GM23338 (cell line): ENCODE measurements around the gene IFI35. TPM values are rescaled to one million over a fixed set of nuclear protein-coding genes. Genes with fewer than 3 reads are reported as not detected.

Experiments used
- ATAC-seq: fragments of 200-7000 bp; cut with Tn5 transposase; 3 replicates; pipeline ENCODE4 v1.9.1; 2020
- DNase-seq: peaks from one replicate; pipeline ENCODE4 v3.0.0-alpha.2; 2015; ENCODE audit warnings: low spot score
- H2AFZ ChIP-seq: fragments of 200-600 bp; sonication (generic); 2 replicates; pipeline ENCODE4 v1.8.0; 2016; ENCODE audit warnings: antibody characterized with exemption, mild to moderate bottlenecking, moderate library complexity
- H3F3A ChIP-seq: fragments of 200-600 bp; sonication (generic); replicated peaks from 2 replicates; pipeline ENCODE4 v1.8.0; 2017; ENCODE audit warnings: antibody characterized with exemption, mixed run types, low read depth
- H3K27ac ChIP-seq: fragments of 200-600 bp; sonication (generic); 2 replicates; pipeline ENCODE4 v1.6.1; 2016; ENCODE audit warnings: low read depth
- H3K27me3 ChIP-seq: fragments of 200-600 bp; sonication (generic); 2 replicates; pipeline ENCODE4 v1.8.0; 2016; ENCODE audit warnings: mild to moderate bottlenecking, mixed run types, moderate library complexity; ENCODE audit not compliant: insufficient read depth
- H3K36me3 ChIP-seq: fragments of 200-600 bp; sonication (generic); 2 replicates; pipeline ENCODE4 v1.8.0; 2016; ENCODE audit warnings: mild to moderate bottlenecking; ENCODE audit not compliant: insufficient read depth
- H3K4me1 ChIP-seq: fragments of 200-600 bp; sonication (generic); 2 replicates; pipeline ENCODE4 v1.8.0; 2016; ENCODE audit warnings: mild to moderate bottlenecking, moderate library complexity; ENCODE audit not compliant: insufficient read depth
- H3K4me2 ChIP-seq: fragments of 200-600 bp; sonication (generic); 2 replicates; pipeline ENCODE4 v1.7.1; 2017; ENCODE audit warnings: mixed run types
- H3K4me3 ChIP-seq: fragments of 200-600 bp; sonication (generic); 2 replicates; pipeline ENCODE4 v1.6.1; 2016; ENCODE audit warnings: mixed run types
- H3K79me2 ChIP-seq: fragments of 200-600 bp; sonication (generic); replicated peaks from 2 replicates; pipeline ENCODE4 v1.8.0; 2017; ENCODE audit warnings: mild to moderate bottlenecking; ENCODE audit not compliant: insufficient read depth
- H3K9me2 ChIP-seq: fragments of 200-600 bp; sonication (generic); 2 replicates; pipeline ENCODE4 v1.8.0; 2017; ENCODE audit not compliant: insufficient read depth
- H4K20me1 ChIP-seq: fragments of 200-600 bp; sonication (generic); replicated peaks from 2 replicates; pipeline ENCODE4 v1.8.0; 2017; ENCODE audit warnings: mild to moderate bottlenecking; ENCODE audit not compliant: insufficient read depth
- H3K27ac Mint-ChIP-seq: 2 replicates; pipeline ENCODE4 v1.8.0; 2020; ENCODE audit warnings: inconsistent platforms, mild to moderate bottlenecking, moderate library complexity, mixed read lengths
- H3K27me3 Mint-ChIP-seq: 3 replicates; pipeline ENCODE4 v1.8.0; 2022; ENCODE audit warnings: low read depth, mild to moderate bottlenecking, moderate library complexity, mixed read lengths, inconsistent platforms; ENCODE audit not compliant: insufficient read depth, poor library complexity
- H3K36me3 Mint-ChIP-seq: 3 replicates; pipeline ENCODE4 v1.8.0; 2021; ENCODE audit warnings: low read depth, mild to moderate bottlenecking, inconsistent platforms, moderate library complexity, mixed read lengths
- H3K4me1 Mint-ChIP-seq: 3 replicates; pipeline ENCODE4 v1.8.0; 2020; ENCODE audit warnings: mild to moderate bottlenecking, inconsistent platforms, mixed read lengths
- H3K4me3 Mint-ChIP-seq: 3 replicates; pipeline ENCODE4 v1.8.0; 2021; ENCODE audit warnings: moderate library complexity, mild to moderate bottlenecking, inconsistent platforms, mixed read lengths
- H3K9me3 Mint-ChIP-seq: 3 replicates; pipeline ENCODE4 v1.8.0; 2020; ENCODE audit warnings: moderate library complexity, mild to moderate bottlenecking, inconsistent platforms, mixed read lengths
- CREB1 ChIP-seq: fragments of 250-450 bp; sonication (Bioruptor Pico); IDR thresholded peaks from 2 replicates; pipeline ENCODE4 v1.5.0; 2020; ENCODE audit warnings: low read depth, mild to moderate bottlenecking, moderate library complexity
- EZH2 ChIP-seq: fragments of 200-600 bp; sonication (generic); IDR thresholded peaks from one replicate; pipeline ENCODE4 v1.8.0; 2017; ENCODE audit warnings: antibody characterized with exemption, mild to moderate bottlenecking, low read depth; ENCODE audit not compliant: unreplicated experiment
- EZH2phosphoT487 ChIP-seq: fragments of 200-600 bp; sonication (generic); IDR thresholded peaks from one replicate; pipeline ENCODE4 v1.8.1; 2018; ENCODE audit warnings: antibody characterized with exemption; ENCODE audit not compliant: unreplicated experiment
- JUNB ChIP-seq: IDR thresholded peaks from one replicate; pipeline ENCODE4 v1.6.1; 2016; ENCODE audit warnings: antibody characterized with exemption; ENCODE audit not compliant: unreplicated experiment
- NANOG ChIP-seq: IDR thresholded peaks from 2 replicates; pipeline ENCODE4 v1.6.1; 2016; ENCODE audit warnings: antibody characterized with exemption, borderline replicate concordance
- POLR2AphosphoS5 ChIP-seq: IDR thresholded peaks from 2 replicates; pipeline ENCODE4 v1.6.1; 2016; ENCODE audit warnings: antibody characterized with exemption, low read depth
- STAT1 ChIP-seq: IDR thresholded peaks from one replicate; pipeline ENCODE4 v1.6.1; 2016; ENCODE audit warnings: antibody characterized with exemption; ENCODE audit not compliant: unreplicated experiment
- ZNF114 ChIP-seq: fragments of 250-450 bp; sonication (Bioruptor Pico); IDR thresholded peaks from 2 replicates; pipeline ENCODE4 v1.5.0; 2020; ENCODE audit warnings: mild to moderate bottlenecking, moderate library complexity
- ZNF331 ChIP-seq: fragments of 250-450 bp; sonication (Bioruptor Pico); IDR thresholded peaks from 2 replicates; pipeline ENCODE4 v1.5.0; 2020; ENCODE audit warnings: low read depth, mild to moderate bottlenecking, moderate library complexity
- polyA plus RNA-seq: library from polyadenylated mRNA; unstranded; fragments of >200 nt; fragmentation: Nextera tagmentation; extraction: Ambion mirVana; gene quantifications from 2 replicates; pipeline ENCODE4 v1.2.1, GENCODE V29; 2016
- total RNA-seq: library from RNA; depleted of rRNA; stranded (reverse); fragments of >200 nt; shearing (Covaris generic); gene quantifications from 2 replicates; pipeline ENCODE4 v1.2.3, GENCODE V29; 2014
- TF ChIP-seq, protein P1 (sequence below), 2 experiments: fragments of 200-600 bp in 1 of 2; sonication (generic) in 1 of 2; conservative IDR thresholded peaks; 2 replicates each; pipeline versions ENCODE4 v1.5.1 to v1.6.1; 2016 to 2017; ENCODE audit warnings: antibody characterized with exemption in 2 of 2, low read depth in 2 of 2, mild to moderate bottlenecking in 2 of 2, moderate library complexity in 1 of 2
- TF ChIP-seq, protein P2 (sequence below): IDR thresholded peaks from 2 replicates; pipeline ENCODE4 v1.6.1; 2016; ENCODE audit warnings: antibody characterized with exemption
- TF ChIP-seq, protein P3 (sequence below): IDR thresholded peaks from one replicate; pipeline ENCODE4 v1.6.1; 2018; ENCODE audit warnings: antibody characterized with exemption; ENCODE audit not compliant: unreplicated experiment
- TF ChIP-seq, protein P4 (sequence below): fragments of 250-450 bp; sonication (Bioruptor Pico); IDR thresholded peaks from 2 replicates; pipeline ENCODE4 v1.5.0; 2020; ENCODE audit warnings: mild to moderate bottlenecking, moderate library complexity

IFI35 gene
- total and polyA plus RNA-seq, 2 experiments from 2014 or later = 1.8 to 2.3 TPM

DNA sequence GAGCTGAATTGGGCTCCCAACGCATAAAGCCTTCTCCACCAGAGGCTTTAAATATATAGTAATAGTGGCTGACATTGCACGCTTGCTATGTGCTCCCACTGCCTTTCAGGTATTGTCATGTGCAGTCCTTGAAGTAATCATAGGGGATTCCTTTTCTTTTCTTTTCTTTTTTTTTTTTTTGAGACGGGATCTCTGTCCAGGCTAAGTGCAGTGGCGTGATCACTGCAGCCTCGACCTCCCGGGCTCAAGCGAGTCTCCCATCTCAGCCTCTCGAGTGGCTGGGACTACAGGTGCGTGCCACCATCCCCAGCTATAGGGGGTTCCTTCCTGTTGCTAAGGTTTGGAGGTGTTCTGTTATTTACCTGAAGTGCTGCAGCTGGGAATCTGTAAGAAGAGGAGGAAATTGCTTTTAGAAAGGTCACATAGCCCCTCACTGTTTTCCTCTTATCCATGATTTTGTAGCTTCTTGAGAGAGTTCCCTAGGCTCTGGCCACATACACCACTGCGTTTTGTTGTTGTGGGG, 7.5 kb upstream of the IFI35 start:
- H3K36me3 Mint-ChIP-seq = peaks cover 61% of the 10 kb centered on the region
- Histone ChIP-seq H3K27me3 (no peaks in the 10 kb centered on the region), H4K20me1 (peaks cover 37% of the 10 kb centered on the region)

More for the DNA sequence above, 7.5 kb upstream of the IFI35 start:
- Histone ChIP-seq H3K27ac (peak overlapping the region; percentile 88), H3K79me2 (peaks cover 21% of the 10 kb centered on the region), H3K36me3 (peaks cover 50% of the 10 kb centered on the region), H3K4me1 (peaks cover 13% of the 10 kb centered on the region), H3K9me2 (no peaks in the 10 kb centered on the region), H3F3A (peaks cover 56% of the 10 kb centered on the region), H2AFZ (no peak overlapping the region), H3K4me3 (peak overlapping the region; percentile 73), H3K4me2 (peak overlapping the region; percentile 99)
- Mint-ChIP-seq H3K27me3 (peaks cover 28% of the 10 kb centered on the region), H3K27ac (peak overlapping the region; percentile 99), H3K4me3 (peak overlapping the region; percentile 98), H3K9me3 (no peaks in the 10 kb centered on the region), H3K4me1 (peaks cover 17% of the 10 kb centered on the region)
- TF ChIP-seq POLR2AphosphoS5 = no peak
- no peak for TF ChIP-seq ZNF331 (CRISPR knock-in tag)
- TF ChIP-seq ZNF114 (CRISPR knock-in tag) = no peak
- TF ChIP-seq, protein P1, sequence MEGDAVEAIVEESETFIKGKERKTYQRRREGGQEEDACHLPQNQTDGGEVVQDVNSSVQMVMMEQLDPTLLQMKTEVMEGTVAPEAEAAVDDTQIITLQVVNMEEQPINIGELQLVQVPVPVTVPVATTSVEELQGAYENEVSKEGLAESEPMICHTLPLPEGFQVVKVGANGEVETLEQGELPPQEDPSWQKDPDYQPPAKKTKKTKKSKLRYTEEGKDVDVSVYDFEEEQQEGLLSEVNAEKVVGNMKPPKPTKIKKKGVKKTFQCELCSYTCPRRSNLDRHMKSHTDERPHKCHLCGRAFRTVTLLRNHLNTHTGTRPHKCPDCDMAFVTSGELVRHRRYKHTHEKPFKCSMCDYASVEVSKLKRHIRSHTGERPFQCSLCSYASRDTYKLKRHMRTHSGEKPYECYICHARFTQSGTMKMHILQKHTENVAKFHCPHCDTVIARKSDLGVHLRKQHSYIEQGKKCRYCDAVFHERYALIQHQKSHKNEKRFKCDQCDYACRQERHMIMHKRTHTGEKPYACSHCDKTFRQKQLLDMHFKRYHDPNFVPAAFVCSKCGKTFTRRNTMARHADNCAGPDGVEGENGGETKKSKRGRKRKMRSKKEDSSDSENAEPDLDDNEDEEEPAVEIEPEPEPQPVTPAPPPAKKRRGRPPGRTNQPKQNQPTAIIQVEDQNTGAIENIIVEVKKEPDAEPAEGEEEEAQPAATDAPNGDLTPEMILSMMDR (conservative IDR thresholded peaks at IDR 0.05; ENCODE audit: low read depth in 2 of 2) = no peak
- TF ChIP-seq EZH2phosphoT487 = no peak
- TF ChIP-seq, protein P2, sequence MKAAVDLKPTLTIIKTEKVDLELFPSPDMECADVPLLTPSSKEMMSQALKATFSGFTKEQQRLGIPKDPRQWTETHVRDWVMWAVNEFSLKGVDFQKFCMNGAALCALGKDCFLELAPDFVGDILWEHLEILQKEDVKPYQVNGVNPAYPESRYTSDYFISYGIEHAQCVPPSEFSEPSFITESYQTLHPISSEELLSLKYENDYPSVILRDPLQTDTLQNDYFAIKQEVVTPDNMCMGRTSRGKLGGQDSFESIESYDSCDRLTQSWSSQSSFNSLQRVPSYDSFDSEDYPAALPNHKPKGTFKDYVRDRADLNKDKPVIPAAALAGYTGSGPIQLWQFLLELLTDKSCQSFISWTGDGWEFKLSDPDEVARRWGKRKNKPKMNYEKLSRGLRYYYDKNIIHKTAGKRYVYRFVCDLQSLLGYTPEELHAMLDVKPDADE = no peak
- no peak for TF ChIP-seq NANOG
- TF ChIP-seq STAT1 = no peak
- TF ChIP-seq, protein P3, sequence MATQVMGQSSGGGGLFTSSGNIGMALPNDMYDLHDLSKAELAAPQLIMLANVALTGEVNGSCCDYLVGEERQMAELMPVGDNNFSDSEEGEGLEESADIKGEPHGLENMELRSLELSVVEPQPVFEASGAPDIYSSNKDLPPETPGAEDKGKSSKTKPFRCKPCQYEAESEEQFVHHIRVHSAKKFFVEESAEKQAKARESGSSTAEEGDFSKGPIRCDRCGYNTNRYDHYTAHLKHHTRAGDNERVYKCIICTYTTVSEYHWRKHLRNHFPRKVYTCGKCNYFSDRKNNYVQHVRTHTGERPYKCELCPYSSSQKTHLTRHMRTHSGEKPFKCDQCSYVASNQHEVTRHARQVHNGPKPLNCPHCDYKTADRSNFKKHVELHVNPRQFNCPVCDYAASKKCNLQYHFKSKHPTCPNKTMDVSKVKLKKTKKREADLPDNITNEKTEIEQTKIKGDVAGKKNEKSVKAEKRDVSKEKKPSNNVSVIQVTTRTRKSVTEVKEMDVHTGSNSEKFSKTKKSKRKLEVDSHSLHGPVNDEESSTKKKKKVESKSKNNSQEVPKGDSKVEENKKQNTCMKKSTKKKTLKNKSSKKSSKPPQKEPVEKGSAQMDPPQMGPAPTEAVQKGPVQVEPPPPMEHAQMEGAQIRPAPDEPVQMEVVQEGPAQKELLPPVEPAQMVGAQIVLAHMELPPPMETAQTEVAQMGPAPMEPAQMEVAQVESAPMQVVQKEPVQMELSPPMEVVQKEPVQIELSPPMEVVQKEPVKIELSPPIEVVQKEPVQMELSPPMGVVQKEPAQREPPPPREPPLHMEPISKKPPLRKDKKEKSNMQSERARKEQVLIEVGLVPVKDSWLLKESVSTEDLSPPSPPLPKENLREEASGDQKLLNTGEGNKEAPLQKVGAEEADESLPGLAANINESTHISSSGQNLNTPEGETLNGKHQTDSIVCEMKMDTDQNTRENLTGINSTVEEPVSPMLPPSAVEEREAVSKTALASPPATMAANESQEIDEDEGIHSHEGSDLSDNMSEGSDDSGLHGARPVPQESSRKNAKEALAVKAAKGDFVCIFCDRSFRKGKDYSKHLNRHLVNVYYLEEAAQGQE = no peak
- no peak for TF ChIP-seq CREB1 (CRISPR knock-in tag)
- no peak for TF ChIP-seq EZH2
- TF ChIP-seq, protein P4, sequence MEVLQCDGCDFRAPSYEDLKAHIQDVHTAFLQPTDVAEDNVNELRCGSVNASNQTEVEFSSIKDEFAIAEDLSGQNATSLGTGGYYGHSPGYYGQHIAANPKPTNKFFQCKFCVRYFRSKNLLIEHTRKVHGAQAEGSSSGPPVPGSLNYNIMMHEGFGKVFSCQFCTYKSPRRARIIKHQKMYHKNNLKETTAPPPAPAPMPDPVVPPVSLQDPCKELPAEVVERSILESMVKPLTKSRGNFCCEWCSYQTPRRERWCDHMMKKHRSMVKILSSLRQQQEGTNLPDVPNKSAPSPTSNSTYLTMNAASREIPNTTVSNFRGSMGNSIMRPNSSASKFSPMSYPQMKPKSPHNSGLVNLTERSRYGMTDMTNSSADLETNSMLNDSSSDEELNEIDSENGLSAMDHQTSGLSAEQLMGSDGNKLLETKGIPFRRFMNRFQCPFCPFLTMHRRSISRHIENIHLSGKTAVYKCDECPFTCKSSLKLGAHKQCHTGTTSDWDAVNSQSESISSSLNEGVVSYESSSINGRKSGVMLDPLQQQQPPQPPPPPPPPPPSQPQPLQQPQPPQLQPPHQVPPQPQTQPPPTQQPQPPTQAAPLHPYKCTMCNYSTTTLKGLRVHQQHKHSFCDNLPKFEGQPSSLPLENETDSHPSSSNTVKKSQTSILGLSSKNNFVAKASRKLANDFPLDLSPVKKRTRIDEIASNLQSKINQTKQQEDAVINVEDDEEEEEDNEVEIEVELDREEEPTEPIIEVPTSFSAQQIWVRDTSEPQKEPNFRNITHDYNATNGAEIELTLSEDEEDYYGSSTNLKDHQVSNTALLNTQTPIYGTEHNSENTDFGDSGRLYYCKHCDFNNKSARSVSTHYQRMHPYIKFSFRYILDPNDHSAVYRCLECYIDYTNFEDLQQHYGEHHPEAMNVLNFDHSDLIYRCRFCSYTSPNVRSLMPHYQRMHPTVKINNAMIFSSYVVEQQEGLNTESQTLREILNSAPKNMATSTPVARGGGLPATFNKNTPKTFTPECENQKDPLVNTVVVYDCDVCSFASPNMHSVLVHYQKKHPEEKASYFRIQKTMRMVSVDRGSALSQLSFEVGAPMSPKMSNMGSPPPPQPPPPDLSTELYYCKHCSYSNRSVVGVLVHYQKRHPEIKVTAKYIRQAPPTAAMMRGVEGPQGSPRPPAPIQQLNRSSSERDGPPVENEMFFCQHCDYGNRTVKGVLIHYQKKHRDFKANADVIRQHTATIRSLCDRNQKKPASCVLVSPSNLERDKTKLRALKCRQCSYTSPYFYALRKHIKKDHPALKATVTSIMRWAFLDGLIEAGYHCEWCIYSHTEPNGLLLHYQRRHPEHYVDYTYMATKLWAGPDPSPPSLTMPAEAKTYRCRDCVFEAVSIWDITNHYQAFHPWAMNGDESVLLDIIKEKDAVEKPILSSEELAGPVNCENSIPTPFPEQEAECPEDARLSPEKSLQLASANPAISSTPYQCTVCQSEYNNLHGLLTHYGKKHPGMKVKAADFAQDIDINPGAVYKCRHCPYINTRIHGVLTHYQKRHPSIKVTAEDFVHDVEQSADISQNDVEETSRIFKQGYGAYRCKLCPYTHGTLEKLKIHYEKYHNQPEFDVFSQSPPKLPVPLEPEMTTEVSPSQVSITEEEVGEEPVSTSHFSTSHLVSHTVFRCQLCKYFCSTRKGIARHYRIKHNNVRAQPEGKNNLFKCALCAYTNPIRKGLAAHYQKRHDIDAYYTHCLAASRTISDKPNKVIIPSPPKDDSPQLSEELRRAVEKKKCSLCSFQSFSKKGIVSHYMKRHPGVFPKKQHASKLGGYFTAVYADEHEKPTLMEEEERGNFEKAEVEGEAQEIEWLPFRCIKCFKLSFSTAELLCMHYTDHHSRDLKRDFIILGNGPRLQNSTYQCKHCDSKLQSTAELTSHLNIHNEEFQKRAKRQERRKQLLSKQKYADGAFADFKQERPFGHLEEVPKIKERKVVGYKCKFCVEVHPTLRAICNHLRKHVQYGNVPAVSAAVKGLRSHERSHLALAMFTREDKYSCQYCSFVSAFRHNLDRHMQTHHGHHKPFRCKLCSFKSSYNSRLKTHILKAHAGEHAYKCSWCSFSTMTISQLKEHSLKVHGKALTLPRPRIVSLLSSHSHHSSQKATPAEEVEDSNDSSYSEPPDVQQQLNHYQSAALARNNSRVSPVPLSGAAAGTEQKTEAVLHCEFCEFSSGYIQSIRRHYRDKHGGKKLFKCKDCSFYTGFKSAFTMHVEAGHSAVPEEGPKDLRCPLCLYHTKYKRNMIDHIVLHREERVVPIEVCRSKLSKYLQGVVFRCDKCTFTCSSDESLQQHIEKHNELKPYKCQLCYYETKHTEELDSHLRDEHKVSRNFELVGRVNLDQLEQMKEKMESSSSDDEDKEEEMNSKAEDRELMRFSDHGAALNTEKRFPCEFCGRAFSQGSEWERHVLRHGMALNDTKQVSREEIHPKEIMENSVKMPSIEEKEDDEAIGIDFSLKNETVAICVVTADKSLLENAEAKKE (CRISPR knock-in tag) = no peak
- TF ChIP-seq JUNB = no peak
- no peak for ATAC-seq
- no peak for DNase-seq
